ENCODE data around the gene SRCIN1. TPM values are rescaled to one million over a fixed set of nuclear protein-coding genes. Genes with fewer than 3 reads are reported as not detected.
"Not testable (repeated sequence)": the region's sequence is repeated elsewhere in the genome, so short reads cannot be mapped to it uniquely, and the experiment has no call there.

Gene SRCIN1
- 1 to 10 TPM; 3.0 to 5.3 (median 3.7) TPM for polyA plus RNA-seq (ENCODE audit: insufficient read length in 4 of 4)

GRCh38 chr17:38605841-38606645 is at the start of gene SRCIN1:
Gene SRCIN1, minus strand, starts transcription at chr17:38605952. Its CDS starts 247 bp downstream, at chr17:38605705.
- no peak for DNase-seq (ENCODE audit: low read depth in 4 of 4, low spot score in 3 of 4)

GRCh38 chr17:38654411-38655398 is 49.0 kb upstream of the SRCIN1 start:
- no peak for DNase-seq (ENCODE audit: low read depth in 4 of 4, low spot score in 3 of 4)

- DNase-seq (ENCODE audit: low read depth in 4 of 4, low spot score in 3 of 4), result no peak
Observed at GRCh38 chr17:38653679-38654078, 47.9 kb upstream of the SRCIN1 start.

GRCh38 chr17:38653230-38653629 is 47.5 kb upstream of the SRCIN1 start:
- DNase-seq (ENCODE audit: low read depth in 4 of 4, low spot score in 3 of 4), result no peak

- not testable (repeated sequence) for DNase-seq (ENCODE audit: low read depth in 4 of 4, low spot score in 3 of 4)
Observed at GRCh38 chr17:38650653-38651173, 45.0 kb upstream of the SRCIN1 start.

GRCh38 chr17:38637951-38638350 is 32.2 kb upstream of the SRCIN1 start:
- DNase-seq (ENCODE audit: low read depth in 4 of 4, low spot score in 3 of 4), result no peak

GRCh38 chr17:38636054-38636453 is 30.3 kb upstream of the SRCIN1 start:
- no peak for DNase-seq (ENCODE audit: low read depth in 4 of 4, low spot score in 3 of 4)

GRCh38 chr17:38632334-38632733 is 26.6 kb upstream of the SRCIN1 start:
- no peak for DNase-seq (ENCODE audit: low read depth in 4 of 4, low spot score in 3 of 4)

GRCh38 chr17:38628441-38628840 is 22.7 kb upstream of the SRCIN1 start:
- DNase-seq (ENCODE audit: low read depth in 4 of 4, low spot score in 3 of 4), result no peak

GRCh38 chr17:38627957-38628356 is 22.2 kb upstream of the SRCIN1 start:
- DNase-seq (ENCODE audit: low read depth in 4 of 4, low spot score in 3 of 4), result no peak

- DNase-seq (ENCODE audit: low read depth in 4 of 4, low spot score in 3 of 4), result not testable (repeated sequence)
Observed at GRCh38 chr17:38626606-38627226, 21.0 kb upstream of the SRCIN1 start.

GRCh38 chr17:38625482-38625881 is 19.7 kb upstream of the SRCIN1 start:
- no peak for DNase-seq (ENCODE audit: low read depth in 4 of 4, low spot score in 3 of 4)

- DNase-seq (ENCODE audit: low read depth in 4 of 4, low spot score in 3 of 4), result not testable (repeated sequence)
Observed at GRCh38 chr17:38624782-38625355, 19.1 kb upstream of the SRCIN1 start.

GRCh38 chr17:38621538-38621937 is 15.8 kb upstream of the SRCIN1 start:
- DNase-seq (ENCODE audit: low read depth in 4 of 4, low spot score in 3 of 4), result no peak

GRCh38 chr17:38620551-38621277 is 15.0 kb upstream of the SRCIN1 start:
- no peak for DNase-seq (ENCODE audit: low read depth in 4 of 4, low spot score in 3 of 4)

GRCh38 chr17:38619937-38620550 is 14.3 kb upstream of the SRCIN1 start:
- no peak for DNase-seq (ENCODE audit: low read depth in 4 of 4, low spot score in 3 of 4)

GRCh38 chr17:38619451-38619795 is 13.7 kb upstream of the SRCIN1 start:
- DNase-seq (ENCODE audit: low read depth in 4 of 4, low spot score in 3 of 4), result no peak

GRCh38 chr17:38617967-38618760 is 12.4 kb upstream of the SRCIN1 start:
- DNase-seq (ENCODE audit: low read depth in 4 of 4, low spot score in 3 of 4), result no peak
